ENCODE measurements around the gene CRX.

Gene CRX

GRCh38 chr19:47790398-47790814, 31.3 kb upstream of the CRX start:
- no peak overlapping the region for H2BK120ac ChIP-seq (ENCODE audit: low read depth, low read length)
- no peak overlapping the region for H3K14ac ChIP-seq (ENCODE audit: low read length in 2 of 2)
- H3K27ac ChIP-seq (ENCODE audit: low read length, poor library complexity, severe bottlenecking): no peak overlapping the region
- no peak overlapping the region for H4K91ac ChIP-seq (ENCODE audit: low read length)
- H3K18ac ChIP-seq (ENCODE audit: low read depth in 1 of 2, low read length in 2 of 2): peak overlapping the region in 1 of 2 experiments; percentile 34
- peaks cover 17 to 20% of the 10 kb centered on the region in 2 experiments for H3K36me3 ChIP-seq (ENCODE audit: control insufficient read depth in 1 of 2, insufficient read depth in 2 of 2, low read depth in 1 of 2, low read length in 2 of 2)
- H2BK15ac ChIP-seq (ENCODE audit: low read depth, poor library complexity, severe bottlenecking): no peak overlapping the region
- peak overlapping the region; percentile 39 for H2AFZ ChIP-seq (ENCODE audit: low read depth, low read length)
- H4K8ac ChIP-seq (ENCODE audit: low read length): no peak overlapping the region
- no peaks in the 10 kb centered on the region for H3K9me3 ChIP-seq (ENCODE audit: control insufficient read depth, low read length)
- no peaks in the 10 kb centered on the region for H3K79me1 ChIP-seq (replicated peaks; ENCODE audit: low read length, poor library complexity, severe bottlenecking)
- H3K23ac ChIP-seq (ENCODE audit: low read length in 2 of 2): no peak overlapping the region
- peaks cover 6% of the 10 kb centered on the region for H3K4me1 ChIP-seq (ENCODE audit: control insufficient read depth, insufficient read depth, low read depth, low read length)
- H2AK5ac ChIP-seq (ENCODE audit: low read length, severe bottlenecking): no peak overlapping the region
- 13% methylated on average over 9 of the region's 10 CpGs for WGBS
- peak; percentile 75 for DNase-seq
- no peak overlapping the region for H3K4me3 ChIP-seq (ENCODE audit: insufficient read depth in 1 of 2, low read depth in 1 of 2, low read length in 2 of 2)
- no peak overlapping the region for H3K4ac ChIP-seq (ENCODE audit: low read depth in 1 of 2, low read length in 2 of 2)
- no peak overlapping the region for H2BK12ac ChIP-seq (ENCODE audit: low read length in 2 of 2)
- no peak overlapping the region for H3K9ac ChIP-seq (ENCODE audit: low read length)
- no peaks in the 10 kb centered on the region for H3K27me3 ChIP-seq (ENCODE audit: control insufficient read depth in 1 of 2, insufficient read depth in 1 of 2, low read length in 2 of 2)
- H3K4me2 ChIP-seq (ENCODE audit: low read length, poor library complexity, severe bottlenecking): no peak overlapping the region
- H2BK5ac ChIP-seq (ENCODE audit: low read depth, low read length, poor library complexity, severe bottlenecking): no peak overlapping the region

GRCh38 chr19:47792616-47793015, 29.1 kb upstream of the CRX start:
- no peak overlapping the region for H2BK5ac ChIP-seq (ENCODE audit: low read depth, low read length, poor library complexity, severe bottlenecking)
- peaks cover 0 to 7% of the 10 kb centered on the region in 2 experiments for H3K36me3 ChIP-seq (ENCODE audit: control insufficient read depth in 1 of 2, insufficient read depth in 2 of 2, low read depth in 1 of 2, low read length in 2 of 2)
- H3K14ac ChIP-seq (ENCODE audit: low read length in 2 of 2): no peak overlapping the region
- H3K9ac ChIP-seq (ENCODE audit: low read length): no peak overlapping the region
- H3K79me1 ChIP-seq (replicated peaks; ENCODE audit: low read length, poor library complexity, severe bottlenecking): no peaks in the 10 kb centered on the region
- no peaks in the 10 kb centered on the region for H3K9me3 ChIP-seq (ENCODE audit: control insufficient read depth, low read length)
- no peak for DNase-seq
- no peak overlapping the region for H2AFZ ChIP-seq (ENCODE audit: low read depth, low read length)
- H3K4me2 ChIP-seq (ENCODE audit: low read length, poor library complexity, severe bottlenecking): no peak overlapping the region
- no peak overlapping the region for H4K91ac ChIP-seq (ENCODE audit: low read length)
- no peak overlapping the region for H2BK12ac ChIP-seq (ENCODE audit: low read length in 2 of 2)
- no peak overlapping the region for H3K27ac ChIP-seq (ENCODE audit: low read length, poor library complexity, severe bottlenecking)
- H2AK5ac ChIP-seq (ENCODE audit: low read length, severe bottlenecking): no peak overlapping the region
- H3K4ac ChIP-seq (ENCODE audit: low read depth in 1 of 2, low read length in 2 of 2): no peak overlapping the region
- H2BK15ac ChIP-seq (ENCODE audit: low read depth, poor library complexity, severe bottlenecking): no peak overlapping the region
- H3K4me3 ChIP-seq (ENCODE audit: insufficient read depth in 1 of 2, low read depth in 1 of 2, low read length in 2 of 2): no peak overlapping the region
- H3K4me1 ChIP-seq (ENCODE audit: control insufficient read depth, insufficient read depth, low read depth, low read length): peaks cover 6% of the 10 kb centered on the region
- no CpG with 5 or more reads among the region's 1 CpG for WGBS
- H3K23ac ChIP-seq (ENCODE audit: low read length in 2 of 2): no peak overlapping the region
- H2BK120ac ChIP-seq (ENCODE audit: low read depth, low read length): no peak overlapping the region
- H3K18ac ChIP-seq (ENCODE audit: low read depth in 1 of 2, low read length in 2 of 2): no peak overlapping the region
- no peak overlapping the region for H4K8ac ChIP-seq (ENCODE audit: low read length)
- no peaks in the 10 kb centered on the region for H3K27me3 ChIP-seq (ENCODE audit: control insufficient read depth in 1 of 2, insufficient read depth in 1 of 2, low read length in 2 of 2)

- Histone ChIP-seq H3K4ac (ENCODE audit: low read depth in 1 of 2, low read length in 2 of 2) (no peak overlapping the region), H3K27me3 (ENCODE audit: control insufficient read depth in 1 of 2, insufficient read depth in 1 of 2, low read length in 2 of 2) (peaks cover 14 to 15% of the 10 kb centered on the region in 2 experiments), H3K9me3 (ENCODE audit: control insufficient read depth, low read length) (no peaks in the 10 kb centered on the region), H3K14ac (ENCODE audit: low read length in 2 of 2) (no peak overlapping the region), H3K79me1 (replicated peaks; ENCODE audit: low read length, poor library complexity, severe bottlenecking) (no peaks in the 10 kb centered on the region), H3K9ac (ENCODE audit: low read length) (no peak overlapping the region), H3K4me3 (ENCODE audit: insufficient read depth in 1 of 2, low read depth in 1 of 2, low read length in 2 of 2) (no peak overlapping the region), H2BK15ac (ENCODE audit: low read depth, poor library complexity, severe bottlenecking) (no peak overlapping the region), H3K4me2 (ENCODE audit: low read length, poor library complexity, severe bottlenecking) (no peak overlapping the region), H3K36me3 (ENCODE audit: control insufficient read depth in 1 of 2, insufficient read depth in 2 of 2, low read depth in 1 of 2, low read length in 2 of 2) (no peaks in the 10 kb centered on the region), H2BK5ac (ENCODE audit: low read depth, low read length, poor library complexity, severe bottlenecking) (no peak overlapping the region), H2BK120ac (ENCODE audit: low read depth, low read length) (no peak overlapping the region), H3K4me1 (ENCODE audit: control insufficient read depth, insufficient read depth, low read depth, low read length) (peaks cover 3% of the 10 kb centered on the region), H2BK12ac (ENCODE audit: low read length in 2 of 2) (no peak overlapping the region), H2AK5ac (ENCODE audit: low read length, severe bottlenecking) (no peak overlapping the region), H4K91ac (ENCODE audit: low read length) (no peak overlapping the region), H3K27ac (ENCODE audit: low read length, poor library complexity, severe bottlenecking) (no peak overlapping the region), H3K18ac (ENCODE audit: low read depth in 1 of 2, low read length in 2 of 2) (no peak overlapping the region), H4K8ac (ENCODE audit: low read length) (no peak overlapping the region), H3K23ac (ENCODE audit: low read length in 2 of 2) (no peak overlapping the region), H2AFZ (ENCODE audit: low read depth, low read length) (no peak overlapping the region)
- 81% methylated on average over 18 of the region's 18 CpGs for WGBS
- DNase-seq: no peak
Observed at GRCh38 chr19:47794526-47794925, 27.2 kb upstream of the CRX start.

GRCh38 chr19:47796785-47797184, 25.0 kb upstream of the CRX start:
- no peak overlapping the region for H3K27ac ChIP-seq (ENCODE audit: low read length, poor library complexity, severe bottlenecking)
- WGBS: 100% methylated on average over 2 of the region's 2 CpGs
- no peak overlapping the region for H3K4me3 ChIP-seq (ENCODE audit: insufficient read depth in 1 of 2, low read depth in 1 of 2, low read length in 2 of 2)
- no peak overlapping the region for H2BK120ac ChIP-seq (ENCODE audit: low read depth, low read length)
- H3K4ac ChIP-seq (ENCODE audit: low read depth in 1 of 2, low read length in 2 of 2): no peak overlapping the region
- H2BK15ac ChIP-seq (ENCODE audit: low read depth, poor library complexity, severe bottlenecking): no peak overlapping the region
- H3K4me2 ChIP-seq (ENCODE audit: low read length, poor library complexity, severe bottlenecking): no peak overlapping the region
- no peak overlapping the region for H2AFZ ChIP-seq (ENCODE audit: low read depth, low read length)
- no peaks in the 10 kb centered on the region for H3K4me1 ChIP-seq (ENCODE audit: control insufficient read depth, insufficient read depth, low read depth, low read length)
- H3K23ac ChIP-seq (ENCODE audit: low read length in 2 of 2): no peak overlapping the region
- no peak overlapping the region for H3K14ac ChIP-seq (ENCODE audit: low read length in 2 of 2)
- H3K79me1 ChIP-seq (replicated peaks; ENCODE audit: low read length, poor library complexity, severe bottlenecking): no peaks in the 10 kb centered on the region
- no peak overlapping the region for H4K8ac ChIP-seq (ENCODE audit: low read length)
- H2AK5ac ChIP-seq (ENCODE audit: low read length, severe bottlenecking): no peak overlapping the region
- H4K91ac ChIP-seq (ENCODE audit: low read length): no peak overlapping the region
- H3K9ac ChIP-seq (ENCODE audit: low read length): no peak overlapping the region
- no peak overlapping the region for H2BK12ac ChIP-seq (ENCODE audit: low read length in 2 of 2)
- peaks cover 4% of the 10 kb centered on the region for H3K9me3 ChIP-seq (ENCODE audit: control insufficient read depth, low read length)
- no peak for DNase-seq
- H3K18ac ChIP-seq (ENCODE audit: low read depth in 1 of 2, low read length in 2 of 2): no peak overlapping the region
- H3K36me3 ChIP-seq (ENCODE audit: control insufficient read depth in 1 of 2, insufficient read depth in 2 of 2, low read depth in 1 of 2, low read length in 2 of 2): no peaks in the 10 kb centered on the region
- peaks cover 14 to 15% of the 10 kb centered on the region in 2 experiments for H3K27me3 ChIP-seq (ENCODE audit: control insufficient read depth in 1 of 2, insufficient read depth in 1 of 2, low read length in 2 of 2)
- no peak overlapping the region for H2BK5ac ChIP-seq (ENCODE audit: low read depth, low read length, poor library complexity, severe bottlenecking)

All from mesenchymal stem cell (in vitro differentiated cells and primary cell).